Transverse colon (tissue), 4 donors: ENCODE results near the gene ALG8. TPM values are rescaled to one million over a fixed set of nuclear protein-coding genes. Genes with fewer than 3 reads are reported as not detected.
A peak's percentile ranks its signal among the peaks of the same experiment; 100 is the strongest.

ENCODE experiments used
- DNase-seq: peaks from one replicate; pipeline ENCODE4 v3.0.0-alpha.2; 2019
- H3K27ac ChIP-seq, 4 donors: fragments of 200-600 bp; sonication (generic); 2 replicates each; pipeline ENCODE4 v1.5.1; 2016 to 2018; ENCODE audit warnings: inconsistent platforms in 4 of 4
- H3K27me3 ChIP-seq: fragments of 200-600 bp; sonication (generic); 2 replicates; pipeline ENCODE4 v1.5.1; 2017; ENCODE audit warnings: inconsistent platforms
- H3K36me3 ChIP-seq, 4 donors: fragments of 200-600 bp; sonication (generic); 2 replicates each; pipeline ENCODE4 v1.5.1; 2017 to 2019; ENCODE audit warnings: inconsistent platforms in 4 of 4
- H3K4me1 ChIP-seq, 4 donors: fragments of 200-600 bp; sonication (generic); 2 replicates each; pipeline ENCODE4 v1.5.1; 2017 to 2020; ENCODE audit warnings: inconsistent platforms in 4 of 4
- H3K4me3 ChIP-seq, 4 donors: fragments of 200-600 bp; sonication (generic); 1 replicate in 1 of 4; 2 replicates in 3 of 4; pipeline versions ENCODE4 v1.5.1 to v1.6.1; 2017 to 2019; ENCODE audit warnings: inconsistent platforms in 4 of 4
- H3K9me3 ChIP-seq, 2 donors: fragments of 200-600 bp; sonication (generic); 2 replicates each; pipeline ENCODE4 v1.5.1; 2017 to 2019; ENCODE audit warnings: inconsistent platforms in 2 of 2
- CTCF ChIP-seq, 5 experiments: fragments of 200-600 bp in 3 of 5; fragments of 450-650 bp in 2 of 5; sonication (generic) in 3 of 5; IDR thresholded peaks; 1 replicate in 2 of 5; 2 replicates in 3 of 5; pipeline ENCODE4 v1.5.1; 2016 to 2017; ENCODE audit warnings: antibody characterized with exemption in 5 of 5, inconsistent platforms in 3 of 5, mild to moderate bottlenecking in 2 of 5, moderate library complexity in 1 of 5
- EP300 ChIP-seq: sonication (generic); formaldehyde crosslinking; IDR thresholded peaks from one replicate; pipeline ENCODE4 v1.6.1; 2017; ENCODE audit warnings: antibody characterized with exemption, low read depth
- POLR2A ChIP-seq: fragments of 450-650 bp; IDR thresholded peaks from one replicate; pipeline ENCODE4 v1.6.1; 2016; ENCODE audit warnings: antibody characterized with exemption, mild to moderate bottlenecking, moderate library complexity
- POLR2AphosphoS5 ChIP-seq, 3 donors: sonication (generic); formaldehyde crosslinking; IDR thresholded peaks; one replicate each; pipeline ENCODE4 v1.6.1; 2016; ENCODE audit warnings: antibody characterized with exemption in 3 of 3
- WGBS, 2 donors: methylation state at CpG; one replicate each; pipeline ENCODE4 v1.1.5; 2018; ENCODE audit warnings: low coverage in 1 of 2; 5-methylcytosine and 5-hydroxymethylcytosine counted together
- in situ Hi-C, 4 donors: fragments of 200-750 bp; cut with MboI; loops; one replicate each; pipeline versions ENCODE4 v1.15.0 to v1.15.1; 2017; ENCODE audit warnings: low sequenced_read_pairs in 3 of 4, low pct_ligation_motif_present in 1 of 4, low pct_unique_long_range_greater_than_20kb in 1 of 4
- intact Hi-C: fragments of 100-400 bp; cut with DNase I; formaldehyde crosslinking; loops from one replicate; pipeline ENCODE4 v1.15.1; 2023; ENCODE audit warnings: low total_unique reads
- total RNA-seq, 4 donors: library from RNA; depleted of rRNA; stranded (reverse); fragments of >200 nt; gene quantifications; one replicate each; pipeline ENCODE4 v1.1.0, GENCODE V29; 2016

Gene ALG8
- total RNA-seq, 4 donors from 2014 or later, result 4.9 to 28.9 (median 14.5) TPM

- Histone ChIP-seq H3K27ac (peak overlapping the region; percentile 58 to 80 (median 62)), H3K36me3 (peaks cover 0 to 4% (median under 1%) of the 10 kb centered on the region in 4 donors), H3K27me3 (no peaks in the 10 kb centered on the region), H3K9me3 (no peaks in the 10 kb centered on the region), H3K4me1 (peaks cover 0 to 20% (median 8%) of the 10 kb centered on the region in 4 donors), H3K4me3 (no peak overlapping the region)
- intact Hi-C loops, result no loop called here
- peak; percentile 34 for DNase-seq
- 59 to 87% methylated on average over 8 to 16 of the region's 17 CpGs for WGBS, 2 donors
- TF ChIP-seq POLR2AphosphoS5 (IDR thresholded peaks at IDR 0.05) (peak in 2 of 3 donors; percentile 28 to 33), CTCF (IDR thresholded peaks at IDR 0.05) (no peak)
- in situ Hi-C loops, result no loop called here
Observed at GRCh38 chr11:78168539-78169477, 29.4 kb upstream of the ALG8 start.

- 80 to 81% methylated on average over 1 to 6 of the region's 6 CpGs for WGBS, 2 donors
- Histone ChIP-seq H3K4me1 (peaks cover 0 to 23% (median 9%) of the 10 kb centered on the region in 4 donors), H3K27me3 (no peaks in the 10 kb centered on the region), H3K9me3 (no peaks in the 10 kb centered on the region), H3K27ac (peak overlapping the region in 3 of 4 donors; percentile 12 to 80 (median 56)), H3K4me3 (no peak overlapping the region), H3K36me3 (no peaks in the 10 kb centered on the region)
- intact Hi-C loops (no loop called here), in situ Hi-C loops (no loop called here)
- DNase-seq, result no peak
- peak; percentile 47 to 92 (median 71) for TF ChIP-seq POLR2AphosphoS5 (IDR thresholded peaks at IDR 0.05)
- no peak for TF ChIP-seq CTCF (IDR thresholded peaks at IDR 0.05)
Observed at GRCh38 chr11:78166855-78167469, 27.5 kb upstream of the ALG8 start.

- intact Hi-C loops (no loop called here), in situ Hi-C loops (no loop called here)
- Histone ChIP-seq H3K36me3 (no peaks in the 10 kb centered on the region), H3K4me1 (peaks cover 0 to 25% (median 11%) of the 10 kb centered on the region in 4 donors), H3K27ac (no peak overlapping the region), H3K9me3 (no peaks in the 10 kb centered on the region), H3K27me3 (no peaks in the 10 kb centered on the region), H3K4me3 (no peak overlapping the region)
- no peak for TF ChIP-seq POLR2AphosphoS5 (IDR thresholded peaks at IDR 0.05)
- TF ChIP-seq POLR2A, result no peak
- TF ChIP-seq CTCF (IDR thresholded peaks at IDR 0.05), result no peak
- no peak for TF ChIP-seq EP300
- DNase-seq, result no peak
- WGBS, 2 donors, result 95 to 100% methylated on average over 1 to 2 of the region's 2 CpGs
Observed at GRCh38 chr11:78164471-78164870, 25.0 kb upstream of the ALG8 start.

GRCh38 chr11:78163828-78164227 lies 24.4 kb upstream of the ALG8 start:
- peaks cover 0 to 21% (median 9%) of the 10 kb centered on the region in 4 donors for H3K4me1 ChIP-seq
- intact Hi-C loops (no loop called here), in situ Hi-C loops (no loop called here)
- 82% methylated on average over 2 of the region's 2 CpGs; no CpG with 5 or more reads in 1 of the 2 donors for WGBS, 2 donors
- H3K27ac ChIP-seq, result no peak overlapping the region
- no peak overlapping the region for H3K4me3 ChIP-seq
- no peak for DNase-seq
- H3K27me3 ChIP-seq, result no peaks in the 10 kb centered on the region
- no peaks in the 10 kb centered on the region for H3K9me3 ChIP-seq
- no peak for TF ChIP-seq EP300
- TF ChIP-seq CTCF (IDR thresholded peaks at IDR 0.05), result no peak
- TF ChIP-seq POLR2AphosphoS5 (IDR thresholded peaks at IDR 0.05), result no peak
- TF ChIP-seq POLR2A, result no peak
- no peaks in the 10 kb centered on the region for H3K36me3 ChIP-seq
